ENCODE results near the gene NR2C2.
A peak's percentile ranks its signal among the peaks of the same experiment; 100 is the strongest.
"Not testable (repeated sequence)": the region's sequence is repeated elsewhere in the genome, so short reads cannot be mapped to it uniquely, and the experiment has no call there.

Gene NR2C2

GRCh38 chr3:14947100-14947885 lies at the start of gene NR2C2:
Gene NR2C2 (plus strand): TSS chr3:14947583. CDS start chr3:15003915, 56,332 bp downstream.
- DNase-seq (ENCODE audit: low spot score) = peak; percentile 81

DNA sequence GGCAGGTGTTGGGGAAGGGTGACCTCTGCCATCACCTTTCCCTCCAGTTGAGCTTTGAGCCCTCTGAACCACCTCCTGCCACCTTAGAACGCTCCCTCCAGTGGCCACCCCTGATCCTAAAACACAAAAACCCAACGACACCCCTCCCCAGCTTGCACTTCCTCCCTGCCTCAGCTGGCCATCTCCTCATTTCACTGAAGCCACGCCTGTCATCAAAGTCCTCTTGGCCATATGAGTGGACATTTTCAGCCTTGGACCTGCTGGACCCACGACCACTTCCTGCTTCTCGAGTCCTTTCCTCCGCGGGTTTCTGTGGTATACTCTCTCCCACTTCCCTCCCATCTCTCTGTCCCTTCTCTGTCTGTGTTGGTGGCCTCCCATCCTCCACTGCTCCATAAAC lies 48.5 kb upstream of the NR2C2 start:
- DNase-seq (ENCODE audit: low spot score) = no peak

DNA sequence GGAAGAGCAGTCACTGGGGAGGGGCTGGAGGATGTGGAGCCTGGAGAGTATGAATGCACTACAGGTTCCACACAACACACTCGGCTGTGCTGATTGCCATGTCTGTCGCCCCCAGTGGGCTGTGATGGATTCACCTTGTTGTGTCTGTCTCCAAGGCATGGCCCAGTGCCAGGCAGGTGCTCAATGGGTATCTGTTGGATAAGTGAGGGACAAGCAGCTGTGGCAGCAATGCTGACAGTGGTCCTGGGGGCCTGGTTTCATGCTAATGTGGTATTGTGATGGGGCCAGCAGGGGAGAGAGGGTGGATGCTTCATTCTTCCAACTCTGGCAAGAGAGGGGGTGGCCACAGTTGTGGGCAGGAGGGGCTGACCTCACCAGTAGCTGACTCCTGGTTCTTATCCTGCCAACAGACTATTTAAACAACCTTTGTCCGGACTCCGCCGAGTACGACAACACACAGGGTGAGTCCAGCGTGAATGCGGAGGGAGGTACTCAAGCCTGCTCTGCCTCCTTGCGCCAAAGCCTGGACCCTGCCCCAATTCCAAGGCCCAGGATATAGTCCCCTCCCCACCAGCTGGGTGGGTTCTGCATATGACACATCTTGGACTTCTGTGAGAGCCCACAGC lies 47.3 kb upstream of the NR2C2 start:
- no peak for DNase-seq (ENCODE audit: low spot score)

DNA sequence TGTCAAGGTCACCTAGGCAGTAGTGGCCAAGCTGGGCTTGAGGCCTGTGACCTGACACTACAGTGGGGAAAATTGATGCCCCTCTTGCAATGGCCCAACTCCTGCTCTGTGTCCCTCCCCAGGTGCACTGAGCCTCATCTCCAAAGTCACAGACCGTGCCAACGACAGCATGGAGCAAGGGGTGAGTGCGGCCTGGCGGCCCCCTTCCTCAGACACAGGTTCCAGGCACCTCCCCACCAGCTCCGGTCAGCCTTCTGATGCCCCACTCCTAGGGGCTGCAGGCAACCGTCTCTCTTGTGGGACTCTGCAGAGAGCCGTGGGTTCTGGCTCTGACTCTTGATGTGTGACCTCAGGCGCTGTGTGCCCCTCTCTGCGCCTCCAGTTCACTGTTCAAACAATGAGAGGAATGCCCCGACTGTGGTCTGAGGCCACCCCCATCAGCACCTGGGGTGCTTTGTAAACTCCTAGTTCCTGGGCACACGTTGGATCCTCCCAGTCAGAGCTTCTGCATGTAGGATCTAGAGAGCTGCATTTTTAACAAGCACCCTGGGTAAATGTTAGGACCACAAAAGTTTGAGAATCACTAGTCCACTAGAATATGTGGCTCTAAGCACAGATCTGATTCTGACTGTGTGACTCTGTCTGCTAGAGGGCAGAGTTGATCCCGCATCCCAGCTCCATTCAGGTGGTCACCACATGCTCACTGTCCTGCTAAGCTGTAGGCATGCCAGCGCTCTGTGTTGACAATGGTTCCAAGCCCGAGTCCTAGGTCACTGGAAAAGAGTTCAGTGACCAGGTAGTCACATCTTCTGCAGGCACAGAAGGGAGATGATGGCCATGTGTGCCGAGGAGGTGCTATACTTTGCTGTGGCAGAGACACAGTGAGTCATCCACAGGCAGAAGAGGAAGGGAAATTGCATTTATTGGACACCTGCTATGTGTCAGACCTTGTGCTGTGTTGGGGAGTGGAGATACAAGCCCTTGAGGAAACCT lies 46.2 kb upstream of the NR2C2 start:
- no peak for DNase-seq (ENCODE audit: low spot score)

- DNase-seq (ENCODE audit: low spot score) = no peak
Observed at GRCh38 chr3:14902719-14903118, 44.7 kb upstream of the NR2C2 start.

DNA sequence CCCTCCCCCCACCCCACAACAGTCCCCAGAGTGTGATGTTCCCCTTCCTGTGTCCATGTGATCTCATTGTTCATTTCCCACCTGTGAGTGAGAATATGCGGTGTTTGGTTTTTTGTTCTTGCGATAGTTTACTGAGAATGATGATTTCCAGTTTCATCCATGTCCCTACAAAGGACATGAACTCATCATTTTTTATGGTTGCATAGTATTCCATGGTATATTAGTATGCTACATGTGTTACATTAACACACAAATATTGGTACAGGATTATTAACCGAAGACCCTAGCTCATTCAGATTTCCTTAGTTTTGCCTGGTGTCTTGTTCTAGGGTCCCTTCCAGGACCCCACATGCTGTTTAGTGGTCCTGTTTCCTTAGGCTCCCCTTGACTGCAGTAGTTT lies 43.9 kb upstream of the NR2C2 start:
- not testable (repeated sequence) for DNase-seq (ENCODE audit: low spot score)

DNA sequence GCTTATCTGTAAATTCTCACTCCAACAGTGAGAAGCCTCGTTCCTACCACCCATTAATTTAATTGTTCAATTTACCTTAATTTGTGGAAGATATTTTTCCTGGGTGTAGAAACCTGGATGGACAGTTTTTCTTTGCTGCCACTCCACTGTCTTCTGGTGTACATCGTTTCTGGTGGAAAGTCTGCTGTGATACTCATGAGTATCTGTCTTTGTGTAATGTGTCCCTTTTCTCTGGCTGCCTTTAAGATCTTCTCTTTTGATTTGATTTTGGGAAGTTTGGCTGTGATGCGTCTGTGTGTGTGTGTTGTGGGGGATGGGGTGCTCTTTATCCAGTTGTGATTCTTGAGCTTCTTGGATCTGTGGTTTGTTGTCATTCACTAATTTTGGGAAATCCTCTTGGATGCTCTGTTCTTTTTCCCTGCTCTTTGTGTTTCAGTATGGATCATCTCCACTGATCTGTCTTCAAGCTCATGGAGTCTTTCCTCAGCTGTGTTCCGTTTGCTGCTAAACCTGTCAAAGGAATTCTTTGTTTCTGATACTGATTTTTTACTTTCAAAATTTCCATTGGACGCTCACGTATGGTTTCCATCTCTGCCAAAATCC lies 42.2 kb upstream of the NR2C2 start:
- DNase-seq (ENCODE audit: low spot score) = no peak

- DNase-seq (ENCODE audit: low spot score) = no peak
Observed at GRCh38 chr3:14906355-14906971, 40.9 kb upstream of the NR2C2 start.

DNA sequence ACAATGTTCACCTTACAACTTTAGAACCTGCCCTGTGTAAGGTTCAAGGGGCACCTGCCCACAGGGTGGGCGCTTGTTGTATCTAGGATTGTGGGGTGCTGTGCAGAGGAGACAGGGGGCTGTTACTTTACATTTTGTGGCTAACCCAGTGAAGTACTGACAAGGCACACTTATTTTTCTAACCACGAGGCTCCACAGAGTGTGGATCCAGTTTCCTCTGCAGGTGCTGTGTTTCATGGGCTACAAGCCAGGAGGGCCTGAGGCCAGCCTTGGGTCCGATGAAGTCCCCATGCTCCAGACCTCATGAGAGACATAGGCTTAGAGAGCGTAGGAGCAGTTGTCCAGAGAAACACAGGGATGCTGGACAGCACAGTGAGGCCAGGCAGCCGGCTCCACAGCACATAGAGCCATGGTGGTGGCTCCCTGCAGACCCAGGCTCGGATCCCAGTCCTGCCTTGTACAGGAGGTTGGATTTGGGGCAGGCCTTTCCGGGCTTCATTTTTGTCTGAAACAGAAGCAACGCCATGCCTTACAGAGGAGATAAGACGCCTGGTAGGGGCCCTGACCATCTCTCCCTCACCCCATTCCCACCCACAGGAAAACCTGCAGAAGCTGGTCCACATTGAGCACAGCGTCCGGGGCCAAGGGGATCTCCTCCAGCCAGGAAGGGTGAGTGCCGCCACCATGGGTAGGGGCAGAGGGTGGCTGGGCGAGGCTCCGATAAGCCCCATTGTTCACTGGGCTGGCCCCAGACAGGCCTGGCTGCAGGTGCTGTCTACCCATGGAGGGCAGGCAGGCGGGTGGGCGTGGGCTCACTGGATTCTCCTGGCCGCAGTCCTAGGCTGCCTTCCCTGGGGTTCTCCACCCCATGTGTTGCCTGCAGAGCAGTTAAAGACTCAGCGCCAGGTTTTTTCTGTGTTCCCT lies 40.1 kb upstream of the NR2C2 start:
- no peak for DNase-seq (ENCODE audit: low spot score)

- no peak for DNase-seq (ENCODE audit: low spot score)
Observed at GRCh38 chr3:14909250-14909649, 38.1 kb upstream of the NR2C2 start.

- no peak for DNase-seq (ENCODE audit: low spot score)
Observed at GRCh38 chr3:14911651-14912050, 35.7 kb upstream of the NR2C2 start.

GRCh38 chr3:14913071-14913925 lies 34.1 kb upstream of the NR2C2 start:
- DNase-seq (ENCODE audit: low spot score) = no peak

DNA sequence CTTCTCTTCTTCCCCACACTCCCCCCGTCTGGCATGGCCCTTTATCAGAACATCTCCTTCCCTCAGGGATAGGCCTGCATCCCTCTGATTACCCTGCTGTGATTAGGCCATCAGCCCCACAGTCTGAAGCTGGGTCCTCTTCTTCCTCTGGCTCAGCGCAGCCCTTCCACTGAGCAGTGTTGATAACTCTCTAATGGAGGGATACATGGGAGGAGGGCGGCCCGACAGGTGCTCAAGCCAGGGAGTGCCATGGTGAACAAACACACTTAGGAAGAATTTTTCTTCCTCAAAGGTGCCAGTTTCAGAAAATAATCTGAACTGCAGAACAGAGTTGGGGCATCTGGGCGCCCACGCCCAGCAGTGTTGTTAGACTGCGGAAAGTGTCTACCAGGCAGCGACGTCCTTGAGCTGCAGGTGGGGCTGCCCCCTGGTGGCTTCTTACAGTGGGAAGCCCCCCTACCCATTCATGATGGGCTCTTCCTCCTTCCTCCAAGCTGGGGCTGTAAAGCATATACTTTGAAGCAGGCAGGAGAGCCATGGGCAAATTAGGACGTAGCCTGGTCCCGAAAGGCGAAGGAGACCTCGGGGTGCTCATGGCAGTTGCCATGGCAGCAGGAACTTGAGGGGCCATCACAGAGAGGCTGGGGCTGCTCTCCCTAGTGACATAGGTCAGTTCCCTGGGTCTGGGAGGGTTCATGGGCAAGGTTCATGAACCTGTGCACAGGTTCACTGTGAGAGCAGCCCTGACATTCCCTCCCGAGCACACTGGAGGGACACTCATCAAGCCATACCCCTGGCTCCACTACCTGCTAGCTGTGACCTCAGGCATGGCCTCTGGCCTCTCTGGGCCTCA lies 33.2 kb upstream of the NR2C2 start:
- DNase-seq (ENCODE audit: low spot score) = no peak

DNA sequence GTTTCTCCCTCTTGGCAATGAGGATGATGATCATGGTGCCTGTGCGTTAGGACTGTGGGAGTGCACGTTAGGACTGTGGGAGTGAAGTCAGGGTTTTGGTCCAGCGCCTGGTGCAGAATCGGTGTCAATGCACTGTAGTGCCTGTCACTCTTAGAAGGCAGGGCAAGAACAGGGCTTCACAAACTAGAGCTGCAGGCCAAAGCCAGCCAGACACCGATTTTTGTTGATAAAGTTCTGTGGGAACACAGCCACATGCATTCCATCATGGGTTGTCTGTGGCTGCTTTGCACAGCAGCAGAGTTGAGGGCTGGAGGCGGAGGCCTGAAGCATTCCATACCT lies 32.6 kb upstream of the NR2C2 start:
- DNase-seq (ENCODE audit: low spot score) = no peak

- DNase-seq (ENCODE audit: low spot score) = no peak
Observed at GRCh38 chr3:14915636-14916222, 31.7 kb upstream of the NR2C2 start.

DNA sequence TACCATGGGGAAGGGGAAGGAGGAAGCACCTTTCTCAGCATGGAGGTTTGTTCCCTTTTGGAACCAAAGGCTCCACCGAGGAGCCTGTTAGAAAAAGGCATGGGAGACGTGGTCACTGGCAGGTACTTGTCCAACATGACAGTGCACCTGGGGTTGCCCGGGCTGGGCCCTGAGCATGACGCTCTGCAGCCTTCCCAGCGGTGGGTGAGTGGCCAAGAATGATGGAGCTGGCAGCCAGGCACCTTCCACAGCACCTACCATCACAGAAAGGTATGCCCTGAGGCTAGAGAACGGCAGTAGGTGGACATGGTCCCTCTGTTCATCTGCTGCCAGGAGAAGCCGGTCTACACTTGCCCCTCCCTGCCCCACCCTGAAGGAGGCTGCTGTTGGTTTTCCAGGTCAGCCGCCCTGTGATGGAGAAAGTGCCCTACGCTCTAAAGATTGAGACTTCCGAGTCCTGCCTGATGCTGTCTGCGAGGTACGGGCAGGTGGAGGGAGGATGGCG lies 29.0 kb upstream of the NR2C2 start:
- DNase-seq (ENCODE audit: low spot score) = no peak

GRCh38 chr3:14920536-14920935 lies 26.8 kb upstream of the NR2C2 start:
- no peak for DNase-seq (ENCODE audit: low spot score)

DNA sequence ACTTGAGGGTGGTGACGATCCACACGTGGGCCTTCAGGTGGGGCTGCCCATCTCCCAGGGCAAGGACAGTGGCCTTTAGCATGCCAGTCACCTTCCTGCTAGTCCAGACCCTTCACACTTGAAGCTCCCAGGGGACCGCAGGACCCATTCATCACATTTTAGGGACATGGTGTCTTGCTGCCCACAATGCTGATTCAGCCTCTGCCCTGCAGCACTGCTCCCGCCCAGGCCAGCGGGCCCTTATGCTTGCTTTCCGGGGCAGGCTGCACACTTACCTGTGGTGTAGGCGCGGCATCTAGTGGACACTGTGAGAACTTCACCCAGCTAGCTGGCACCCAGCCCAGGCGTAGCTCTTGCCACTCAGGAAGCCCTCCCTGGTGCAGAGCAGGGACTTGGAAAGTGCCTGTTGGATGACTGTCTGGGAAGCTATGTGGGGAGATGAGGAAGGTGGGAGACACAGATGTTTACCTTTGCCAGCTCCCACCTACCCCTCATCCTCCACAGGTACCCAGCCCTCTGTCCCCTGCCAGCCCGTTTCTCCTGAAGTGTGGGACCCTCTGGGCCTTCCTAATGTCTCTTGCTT lies 26.3 kb upstream of the NR2C2 start:
- DNase-seq (ENCODE audit: low spot score) = peak; percentile 90
